WERI-Rb-1 (cell line): Measurements from ENCODE around the gene HMGXB3.

Source experiments
- DNase-seq: peaks from one replicate; pipeline ENCODE4 v3.0.0-alpha.2; 2020
- H3K27ac ChIP-seq: fragments of 250-450 bp; sonication (Bioruptor Pico); 2 replicates; pipeline ENCODE4 v1.5.1; 2020; ENCODE audit warnings: mild to moderate bottlenecking, moderate library complexity
- H3K27me3 ChIP-seq: fragments of 250-450 bp; sonication (Bioruptor Pico); 2 replicates; pipeline ENCODE4 v1.5.1; 2021; ENCODE audit warnings: mild to moderate bottlenecking, low read depth, moderate library complexity; ENCODE audit not compliant: insufficient read depth, severe bottlenecking
- H3K36me3 ChIP-seq: fragments of 250-450 bp; sonication (Bioruptor Pico); 2 replicates; pipeline ENCODE4 v1.5.1; 2020; ENCODE audit warnings: mild to moderate bottlenecking, moderate library complexity
- H3K4me3 ChIP-seq: 2 replicates; pipeline ENCODE4 v1.5.1; 2011; ENCODE audit warnings: low read depth, mild to moderate bottlenecking, control low read depth, low read length
- H3K9me3 ChIP-seq: fragments of 250-450 bp; sonication (Bioruptor Pico); 2 replicates; pipeline ENCODE4 v1.5.1; 2021; ENCODE audit warnings: mild to moderate bottlenecking, moderate library complexity; ENCODE audit not compliant: severe bottlenecking
- TF ChIP-seq, protein P1 (sequence below): IDR thresholded peaks from 2 replicates; pipeline ENCODE4 v1.5.1; 2011; ENCODE audit warnings: low read depth, mild to moderate bottlenecking, control low read depth, inconsistent platforms, low read length

Gene HMGXB3

DNA sequence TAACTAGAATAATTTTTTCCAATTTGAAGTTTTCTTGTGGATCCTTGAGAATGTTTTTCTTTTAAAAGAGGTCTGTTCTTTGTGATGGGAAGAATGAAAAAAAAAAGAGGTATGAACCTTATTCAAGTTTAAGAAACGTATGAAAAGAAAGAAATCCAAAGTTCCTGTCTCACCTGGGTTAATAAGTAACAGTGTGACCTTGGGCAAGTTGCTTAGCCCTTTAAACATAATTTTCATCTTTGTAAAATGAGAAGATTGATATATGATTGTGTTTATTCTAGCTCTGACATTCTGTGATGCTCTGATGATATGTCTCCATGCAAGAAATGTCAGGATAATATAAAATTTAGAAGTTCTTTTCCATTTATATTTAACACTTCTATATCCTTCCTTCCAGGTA lies 20.6 kb upstream of the HMGXB3 start:
- no peak for DNase-seq
- Histone ChIP-seq H3K27ac (no peak overlapping the region), H3K36me3 (peaks cover 8% of the 10 kb centered on the region), H3K27me3 (no peaks in the 10 kb centered on the region), H3K4me3 (no peak overlapping the region), H3K9me3 (no peaks in the 10 kb centered on the region)
- TF ChIP-seq, protein P1, sequence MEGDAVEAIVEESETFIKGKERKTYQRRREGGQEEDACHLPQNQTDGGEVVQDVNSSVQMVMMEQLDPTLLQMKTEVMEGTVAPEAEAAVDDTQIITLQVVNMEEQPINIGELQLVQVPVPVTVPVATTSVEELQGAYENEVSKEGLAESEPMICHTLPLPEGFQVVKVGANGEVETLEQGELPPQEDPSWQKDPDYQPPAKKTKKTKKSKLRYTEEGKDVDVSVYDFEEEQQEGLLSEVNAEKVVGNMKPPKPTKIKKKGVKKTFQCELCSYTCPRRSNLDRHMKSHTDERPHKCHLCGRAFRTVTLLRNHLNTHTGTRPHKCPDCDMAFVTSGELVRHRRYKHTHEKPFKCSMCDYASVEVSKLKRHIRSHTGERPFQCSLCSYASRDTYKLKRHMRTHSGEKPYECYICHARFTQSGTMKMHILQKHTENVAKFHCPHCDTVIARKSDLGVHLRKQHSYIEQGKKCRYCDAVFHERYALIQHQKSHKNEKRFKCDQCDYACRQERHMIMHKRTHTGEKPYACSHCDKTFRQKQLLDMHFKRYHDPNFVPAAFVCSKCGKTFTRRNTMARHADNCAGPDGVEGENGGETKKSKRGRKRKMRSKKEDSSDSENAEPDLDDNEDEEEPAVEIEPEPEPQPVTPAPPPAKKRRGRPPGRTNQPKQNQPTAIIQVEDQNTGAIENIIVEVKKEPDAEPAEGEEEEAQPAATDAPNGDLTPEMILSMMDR, result no peak

- no peak for DNase-seq
- Histone ChIP-seq H3K27me3 (no peaks in the 10 kb centered on the region), H3K9me3 (no peaks in the 10 kb centered on the region), H3K27ac (no peak overlapping the region), H3K4me3 (no peak overlapping the region), H3K36me3 (peaks cover 8% of the 10 kb centered on the region)
- TF ChIP-seq, protein P1, result no peak
Measured at GRCh38 chr5:149981206-149981605, 19.3 kb upstream of the HMGXB3 start.

GRCh38 chr5:149982505-149982904 lies 18.0 kb upstream of the HMGXB3 start:
- Histone ChIP-seq H3K4me3 (no peak overlapping the region), H3K27me3 (no peaks in the 10 kb centered on the region), H3K9me3 (no peaks in the 10 kb centered on the region), H3K36me3 (peaks cover 8% of the 10 kb centered on the region), H3K27ac (no peak overlapping the region)
- no peak for DNase-seq
- TF ChIP-seq, protein P1, result no peak

- Histone ChIP-seq H3K27me3 (no peaks in the 10 kb centered on the region), H3K27ac (no peak overlapping the region), H3K36me3 (no peaks in the 10 kb centered on the region), H3K4me3 (no peak overlapping the region), H3K9me3 (no peaks in the 10 kb centered on the region)
- no peak for DNase-seq
- TF ChIP-seq, protein P1, result no peak
Measured at GRCh38 chr5:149988126-149988525, 12.4 kb upstream of the HMGXB3 start.

DNA sequence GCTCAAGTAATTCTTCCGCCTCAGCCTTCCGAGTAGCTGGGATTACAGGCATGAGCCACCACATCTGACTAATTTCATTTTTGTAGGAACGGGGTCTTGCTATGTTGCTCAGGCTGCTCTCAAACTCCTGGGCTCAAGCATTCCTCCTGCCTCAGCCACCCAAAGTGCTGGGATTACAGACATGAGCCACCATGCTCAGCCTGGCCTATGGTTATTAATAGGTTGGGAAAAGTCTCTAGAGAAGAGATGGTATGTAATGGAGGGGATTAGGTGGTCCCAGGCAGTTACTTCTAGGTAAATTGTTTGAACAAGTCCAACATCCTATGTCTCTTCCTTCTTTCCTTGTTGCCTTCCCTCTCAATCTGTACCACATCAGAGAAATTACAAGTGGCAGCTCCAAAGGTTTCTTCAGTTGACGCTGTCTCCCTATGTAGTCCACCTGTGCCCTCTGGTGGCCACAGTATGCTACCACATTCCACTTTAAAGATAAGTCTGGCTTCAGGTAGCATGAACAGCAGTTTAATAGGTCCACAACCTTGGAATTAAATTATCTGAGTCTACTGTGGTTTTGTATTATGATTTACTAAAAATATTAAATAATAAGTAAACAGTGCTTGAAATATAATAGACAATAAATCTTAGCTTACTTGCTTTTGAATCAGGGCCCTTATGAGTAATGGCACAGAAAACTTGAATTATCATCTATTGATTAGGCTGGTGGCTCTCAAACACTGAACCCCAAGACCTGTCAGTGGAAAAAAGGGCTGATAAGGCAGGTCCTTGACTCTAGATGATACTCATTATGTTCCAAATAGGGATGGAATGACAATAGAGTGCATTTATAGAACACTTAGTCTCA lies 9.8 kb upstream of the HMGXB3 start:
- H3K27me3 ChIP-seq, result no peaks in the 10 kb centered on the region
- H3K9me3 ChIP-seq, result no peaks in the 10 kb centered on the region
- H3K4me3 ChIP-seq, result no peak overlapping the region

More for the DNA sequence above, 9.8 kb upstream of the HMGXB3 start:
- no peaks in the 10 kb centered on the region for H3K36me3 ChIP-seq
- TF ChIP-seq, protein P1, result peak; percentile 80
- no peak overlapping the region for H3K27ac ChIP-seq
- DNase-seq, result peak; percentile 77
